GM10266 (cell line): Measurements from ENCODE around the gene DAPP1.
A peak's percentile ranks its signal among the peaks of the same experiment; 100 is the strongest.

Experiments used
- DNase-seq: peaks from one replicate; pipeline ENCODE4 v3.0.0; 2012; ENCODE audit errors: extremely low spot score
- TF ChIP-seq, protein P1 (sequence below): IDR thresholded peaks from 2 replicates; pipeline ENCODE4 v1.5.1; 2012; ENCODE audit warnings: mild to moderate bottlenecking, low read depth; ENCODE audit not compliant: control insufficient read depth, insufficient read depth; ENCODE audit errors: missing control alignments

Gene DAPP1

DNA sequence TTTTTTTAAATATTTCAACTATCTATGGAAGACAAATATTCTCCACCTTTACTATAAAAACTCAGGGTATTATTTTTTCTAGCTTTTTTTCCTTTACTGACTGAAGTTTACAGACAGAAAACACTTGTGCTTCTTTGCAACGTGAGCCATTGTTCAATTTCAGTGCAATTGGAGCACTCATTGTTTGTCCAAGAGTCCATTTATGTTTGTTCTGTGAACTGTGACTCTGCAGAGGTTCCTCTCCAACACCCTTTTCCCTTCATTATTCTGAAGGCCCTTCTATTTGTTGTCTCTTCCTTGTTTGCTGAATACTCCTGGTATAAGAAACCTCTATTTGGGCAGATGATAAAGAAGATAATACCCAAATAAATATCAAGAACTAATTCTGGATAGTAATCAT is 37.4 kb downstream of the DAPP1 start:
- TF ChIP-seq, protein P1, sequence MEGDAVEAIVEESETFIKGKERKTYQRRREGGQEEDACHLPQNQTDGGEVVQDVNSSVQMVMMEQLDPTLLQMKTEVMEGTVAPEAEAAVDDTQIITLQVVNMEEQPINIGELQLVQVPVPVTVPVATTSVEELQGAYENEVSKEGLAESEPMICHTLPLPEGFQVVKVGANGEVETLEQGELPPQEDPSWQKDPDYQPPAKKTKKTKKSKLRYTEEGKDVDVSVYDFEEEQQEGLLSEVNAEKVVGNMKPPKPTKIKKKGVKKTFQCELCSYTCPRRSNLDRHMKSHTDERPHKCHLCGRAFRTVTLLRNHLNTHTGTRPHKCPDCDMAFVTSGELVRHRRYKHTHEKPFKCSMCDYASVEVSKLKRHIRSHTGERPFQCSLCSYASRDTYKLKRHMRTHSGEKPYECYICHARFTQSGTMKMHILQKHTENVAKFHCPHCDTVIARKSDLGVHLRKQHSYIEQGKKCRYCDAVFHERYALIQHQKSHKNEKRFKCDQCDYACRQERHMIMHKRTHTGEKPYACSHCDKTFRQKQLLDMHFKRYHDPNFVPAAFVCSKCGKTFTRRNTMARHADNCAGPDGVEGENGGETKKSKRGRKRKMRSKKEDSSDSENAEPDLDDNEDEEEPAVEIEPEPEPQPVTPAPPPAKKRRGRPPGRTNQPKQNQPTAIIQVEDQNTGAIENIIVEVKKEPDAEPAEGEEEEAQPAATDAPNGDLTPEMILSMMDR, result no peak
- no peak for DNase-seq

DNA sequence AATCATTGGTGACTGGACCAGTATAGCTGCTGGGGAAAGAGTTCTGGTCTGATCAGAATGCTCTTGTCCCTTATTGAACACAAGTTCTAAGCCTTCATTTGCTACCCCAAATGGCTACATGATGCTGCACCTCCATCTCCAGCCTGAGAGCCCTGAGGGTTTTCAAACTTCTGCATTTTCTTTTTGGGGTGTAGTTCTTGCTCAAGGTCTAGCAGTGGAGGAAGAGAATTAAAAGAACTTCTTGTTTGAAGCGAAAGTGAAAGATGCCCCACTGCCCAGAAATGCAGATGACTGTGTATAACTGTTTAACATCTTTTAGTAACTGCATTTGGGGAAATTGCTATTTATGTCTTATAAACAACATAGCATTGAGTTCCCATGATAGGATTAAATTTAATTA is 39.1 kb downstream of the DAPP1 start:
- TF ChIP-seq, protein P1, result no peak
- peak; percentile 14 for DNase-seq

DNA sequence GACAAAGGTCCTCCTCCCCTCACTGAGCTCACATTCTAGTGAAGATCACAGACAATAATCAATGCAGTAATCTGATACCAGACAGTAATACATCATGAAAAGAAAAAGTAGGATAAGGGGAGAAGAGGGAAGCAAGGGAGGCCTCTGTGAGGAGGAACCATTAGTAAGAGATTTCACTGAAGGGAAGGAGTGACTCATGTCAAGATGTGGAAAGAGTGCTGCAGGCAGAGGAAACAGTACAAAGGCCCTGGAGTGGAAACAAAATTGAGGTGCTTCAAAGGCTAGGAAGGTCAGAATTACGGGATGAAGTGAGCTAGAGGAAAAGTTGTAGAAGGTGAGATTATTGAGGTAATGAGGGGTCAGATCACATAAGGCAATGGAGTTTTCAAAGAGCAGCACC is 39.5 kb downstream of the DAPP1 start:
- TF ChIP-seq, protein P1, result no peak
- no peak for DNase-seq

DNA sequence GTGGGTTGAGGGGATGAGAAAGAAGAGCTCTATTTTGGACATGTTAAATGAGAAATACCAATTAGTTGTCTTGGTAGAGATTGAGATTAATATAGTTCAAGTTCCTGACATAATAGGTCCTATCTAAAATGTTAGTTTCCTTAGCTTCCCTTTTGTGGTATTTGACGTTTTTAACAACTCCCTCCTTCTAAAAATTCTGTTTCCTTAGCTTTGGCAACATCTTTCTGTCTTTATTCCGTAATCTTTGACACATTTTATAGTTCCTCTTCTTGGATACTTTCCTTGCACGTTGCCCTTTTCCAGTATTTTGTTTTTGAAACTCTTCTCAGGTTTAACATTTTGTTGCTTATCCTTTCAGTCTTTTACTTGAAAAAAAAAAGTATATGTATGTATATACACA is 40.7 kb downstream of the DAPP1 start:
- no peak for DNase-seq
- TF ChIP-seq, protein P1, result no peak

DNA sequence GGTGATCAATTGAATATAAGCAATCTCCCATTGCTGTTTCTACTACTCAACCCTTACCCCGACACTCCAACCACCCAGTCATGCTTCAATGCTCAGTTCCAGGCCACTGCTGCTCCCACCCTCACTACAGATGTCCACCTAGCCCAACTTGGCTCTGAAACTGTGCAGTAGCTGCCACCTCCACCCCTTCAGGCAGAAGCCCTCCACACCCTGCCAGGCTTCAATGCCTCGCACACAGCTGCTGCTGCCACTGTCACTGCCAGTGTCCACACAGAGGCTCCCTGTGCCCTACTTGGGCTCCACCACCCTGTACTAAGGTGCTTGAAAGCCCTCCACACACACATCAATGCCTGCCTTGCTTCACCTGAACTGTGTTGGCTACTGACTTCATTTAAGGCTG is 43.0 kb downstream of the DAPP1 start:
- TF ChIP-seq, protein P1, result no peak

DNA sequence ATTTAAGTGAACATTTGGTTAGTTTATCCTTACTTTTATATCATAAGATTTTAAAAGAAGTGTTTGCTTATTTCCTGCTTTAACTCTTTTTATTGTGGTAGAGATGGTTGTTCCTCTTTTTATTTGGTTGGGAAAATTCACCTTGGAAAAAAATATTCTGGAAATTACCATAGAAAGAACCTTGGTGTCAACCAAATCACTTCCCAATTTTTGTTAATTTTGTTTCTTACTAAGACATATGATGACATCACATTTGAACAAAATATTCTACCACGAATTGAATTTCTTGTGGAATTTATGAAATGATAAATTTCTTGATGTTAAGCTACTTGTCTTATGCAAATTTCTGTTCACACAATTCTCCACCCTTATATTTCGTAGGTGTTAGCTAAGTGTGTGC is 43.9 kb downstream of the DAPP1 start:
- TF ChIP-seq, protein P1, result no peak
- no peak for DNase-seq

More for the DNA sequence above, 43.0 kb downstream of the DAPP1 start:
- DNase-seq, result no peak

DNA sequence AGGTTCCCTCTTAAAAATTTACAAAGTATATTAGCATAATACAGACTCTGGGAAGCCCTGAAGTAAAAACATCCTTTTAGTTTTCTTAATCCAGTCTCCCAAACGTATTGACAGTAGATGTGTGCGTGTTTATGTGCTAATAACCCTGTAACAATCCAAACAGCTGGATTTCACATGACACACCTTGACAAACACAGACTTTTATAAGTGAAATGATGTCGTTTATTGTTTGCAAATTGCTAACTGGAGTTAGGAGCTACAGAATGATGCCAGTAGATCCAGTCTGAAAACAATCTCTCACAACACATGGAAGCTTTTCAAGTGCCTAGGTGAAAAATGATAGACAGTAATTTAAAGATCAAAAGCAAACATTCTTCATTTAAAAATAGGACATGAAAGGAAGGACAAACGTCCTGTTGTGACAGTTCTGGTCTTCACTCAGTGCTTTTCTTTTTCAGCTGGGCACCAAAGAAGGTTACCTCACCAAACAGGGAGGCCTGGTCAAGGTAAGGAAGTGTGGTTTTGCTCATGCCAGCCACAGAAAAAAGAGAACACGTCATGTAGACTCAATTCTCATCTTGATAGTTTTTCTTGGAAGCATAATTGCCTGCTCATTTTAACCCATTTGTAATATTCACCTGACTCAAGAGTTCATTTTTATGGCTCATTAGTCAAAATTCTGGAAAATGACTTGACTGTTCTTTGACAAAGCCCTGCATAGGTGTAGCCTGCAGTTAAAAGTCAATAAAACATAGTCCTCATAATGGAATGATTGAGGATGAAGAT is 44.7 kb downstream of the DAPP1 start:
- TF ChIP-seq, protein P1, result no peak

More for the DNA sequence above, 44.7 kb downstream of the DAPP1 start:
- DNase-seq, result no peak
